Erythroblast (primary cell): ENCODE measurements around the gene NFATC2IP.

Source experiments
- GATA1 ChIP-seq: IDR thresholded peaks from 2 replicates; pipeline ENCODE4 v1.6.1; 2011; ENCODE audit warnings: low read depth, mild to moderate bottlenecking, control low read depth, low read length, moderate library complexity
- POLR2A ChIP-seq: IDR thresholded peaks from 2 replicates; pipeline ENCODE4 v1.6.1; 2011; ENCODE audit warnings: mild to moderate bottlenecking, low read length

GRCh38 chr16:28904363-28904762 is 46.4 kb upstream of the NFATC2IP start:
- TF ChIP-seq POLR2A, result no peak
- TF ChIP-seq GATA1, result no peak
